T-helper 2 cell (primary cell): ENCODE measurements around the gene TRMO.

Source experiments
- DNase-seq, 5 experiments: peaks; one replicate each; pipeline versions ENCODE4 v3.0.0 to v3.0.0-alpha.2; 2012 to 2022

TRMO gene

GRCh38 chr9:97858393-97858713 is 63.9 kb downstream of the TRMO start:
- no peak for DNase-seq

- DNase-seq: no peak
These were observed 64.5 kb downstream of the TRMO start for GRCh38 chr9:97857606-97858392.

GRCh38 chr9:97856857-97857605 is 65.3 kb downstream of the TRMO start:
- no peak for DNase-seq

- no peak for DNase-seq
These were observed 66.4 kb downstream of the TRMO start for GRCh38 chr9:97855899-97856298.

GRCh38 chr9:97855486-97855875 is 66.8 kb downstream of the TRMO start:
- DNase-seq: no peak

GRCh38 chr9:97854696-97855485 is 67.4 kb downstream of the TRMO start:
- DNase-seq: no peak
